Brain microvascular endothelial cell (primary cell): ENCODE measurements around the gene PCDHGB5.
A peak's percentile ranks its signal among the peaks of the same experiment; 100 is the strongest.
"Not testable (repeated sequence)": the region's sequence is repeated elsewhere in the genome, so short reads cannot be mapped to it uniquely, and the experiment has no call there.

Experiments
- DNase-seq: peaks from one replicate; pipeline ENCODE4 v3.0.0-alpha.2; 2020
- H3K27ac ChIP-seq: fragments of 250-450 bp; sonication (Bioruptor Pico); 2 replicates; pipeline ENCODE4 v1.5.1; 2020; ENCODE audit warnings: mild to moderate bottlenecking, moderate library complexity
- H3K27me3 ChIP-seq: fragments of 250-450 bp; sonication (Bioruptor Pico); replicated peaks from 2 replicates; pipeline ENCODE4 v1.5.1; 2020; ENCODE audit warnings: mild to moderate bottlenecking
- H3K36me3 ChIP-seq: fragments of 250-450 bp; sonication (Bioruptor Pico); replicated peaks from 2 replicates; pipeline ENCODE4 v1.5.1; 2020; ENCODE audit warnings: mild to moderate bottlenecking
- H3K4me3 ChIP-seq: 2 replicates; pipeline ENCODE4 v1.5.1; 2011; ENCODE audit warnings: low read depth, mild to moderate bottlenecking, control low read depth, low read length, moderate library complexity
- in situ Hi-C: cut with HindIII; loops from 2 replicates; pipeline ENCODE4 v1.10.0; 2017; ENCODE audit warnings: low sequenced_read_pairs, low pct_ligation_motif_present
- TF ChIP-seq, protein P1 (sequence below): IDR thresholded peaks from 2 replicates; pipeline ENCODE4 v1.5.1; 2011; ENCODE audit warnings: low read depth, mild to moderate bottlenecking, moderate library complexity, low read length, control low read depth, inconsistent platforms; ENCODE audit errors: missing control alignments

The PCDHGB5 gene

DNA sequence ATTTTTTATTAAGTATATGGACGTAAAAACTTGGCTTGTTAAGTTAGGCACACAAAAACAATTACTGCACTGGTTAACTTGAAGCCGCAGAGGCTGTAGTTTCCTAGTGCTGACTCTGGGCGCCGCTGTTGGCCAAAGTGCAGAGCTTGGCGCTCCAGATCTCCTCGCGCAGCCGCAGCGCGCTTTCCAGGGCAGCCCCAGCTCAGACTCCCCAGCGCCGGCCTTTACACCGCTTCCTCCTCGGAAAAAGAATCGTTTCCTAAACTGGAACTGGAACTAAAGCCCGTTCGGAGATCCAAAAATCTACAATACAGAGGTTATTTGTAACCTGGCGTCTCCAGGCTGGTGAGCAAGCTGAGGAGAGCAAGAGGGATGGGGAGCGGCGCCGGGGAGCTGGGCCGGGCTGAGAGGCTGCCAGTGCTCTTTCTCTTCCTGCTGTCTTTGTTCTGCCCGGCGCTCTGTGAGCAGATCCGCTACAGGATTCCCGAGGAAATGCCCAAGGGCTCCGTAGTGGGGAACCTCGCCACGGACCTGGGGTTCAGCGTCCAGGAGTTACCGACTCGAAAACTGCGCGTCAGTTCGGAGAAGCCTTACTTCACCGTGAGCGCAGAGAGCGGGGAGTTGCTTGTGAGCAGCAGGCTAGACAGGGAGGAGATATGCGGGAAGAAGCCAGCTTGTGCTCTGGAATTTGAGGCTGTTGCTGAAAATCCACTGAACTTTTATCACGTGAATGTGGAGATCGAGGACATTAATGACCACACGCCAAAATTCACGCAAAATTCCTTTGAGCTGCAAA is at the start of gene PCDHGB5:
TSS of gene PCDHGB5 (plus strand) at position 192 of the 796 bp plus-strand sequence. CDS start at position 373, 181 bp downstream.
- peak within 1 kb of the TSS; percentile 42 for H3K4me3 ChIP-seq
- H3K36me3 ChIP-seq, in situ Hi-C loops: not testable (repeated sequence)

DNA sequence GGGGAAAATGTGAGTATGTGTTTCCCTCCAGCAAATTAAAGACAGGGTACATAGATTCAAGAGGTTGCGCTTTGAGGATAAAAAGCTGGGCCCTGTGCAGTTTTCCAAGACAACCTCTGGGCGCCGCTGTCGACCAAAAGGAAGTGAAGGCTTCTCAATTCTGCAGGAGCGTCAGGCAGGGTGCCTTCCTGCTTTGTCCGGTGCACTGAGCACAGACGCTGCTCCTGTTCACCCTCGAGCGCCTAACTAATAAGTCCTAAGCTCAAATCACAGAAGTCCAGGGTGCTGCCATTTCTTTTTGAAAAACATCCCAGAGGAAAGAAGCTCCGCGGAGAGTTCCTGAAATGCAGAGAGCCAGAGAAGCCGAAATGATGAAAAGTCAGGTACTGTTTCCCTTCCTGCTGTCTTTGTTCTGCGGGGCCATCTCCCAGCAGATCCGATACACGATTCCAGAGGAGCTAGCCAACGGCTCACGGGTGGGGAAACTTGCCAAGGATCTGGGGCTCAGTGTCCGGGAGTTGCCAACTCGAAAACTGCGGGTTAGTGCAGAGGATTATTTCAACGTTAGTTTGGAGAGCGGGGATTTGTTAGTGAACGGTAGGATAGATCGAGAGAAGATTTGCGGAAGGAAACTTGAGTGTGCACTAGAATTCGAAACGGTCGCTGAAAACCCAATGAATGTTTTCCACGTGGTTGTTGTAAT is 47.7 kb upstream of the PCDHGB5 start, which contains the start of gene PCDHGB1:
TSS of gene PCDHGB1 (plus strand) at position 183 of the 703 bp plus-strand sequence. CDS start at position 345, 162 bp downstream.
- TF ChIP-seq, protein P1, sequence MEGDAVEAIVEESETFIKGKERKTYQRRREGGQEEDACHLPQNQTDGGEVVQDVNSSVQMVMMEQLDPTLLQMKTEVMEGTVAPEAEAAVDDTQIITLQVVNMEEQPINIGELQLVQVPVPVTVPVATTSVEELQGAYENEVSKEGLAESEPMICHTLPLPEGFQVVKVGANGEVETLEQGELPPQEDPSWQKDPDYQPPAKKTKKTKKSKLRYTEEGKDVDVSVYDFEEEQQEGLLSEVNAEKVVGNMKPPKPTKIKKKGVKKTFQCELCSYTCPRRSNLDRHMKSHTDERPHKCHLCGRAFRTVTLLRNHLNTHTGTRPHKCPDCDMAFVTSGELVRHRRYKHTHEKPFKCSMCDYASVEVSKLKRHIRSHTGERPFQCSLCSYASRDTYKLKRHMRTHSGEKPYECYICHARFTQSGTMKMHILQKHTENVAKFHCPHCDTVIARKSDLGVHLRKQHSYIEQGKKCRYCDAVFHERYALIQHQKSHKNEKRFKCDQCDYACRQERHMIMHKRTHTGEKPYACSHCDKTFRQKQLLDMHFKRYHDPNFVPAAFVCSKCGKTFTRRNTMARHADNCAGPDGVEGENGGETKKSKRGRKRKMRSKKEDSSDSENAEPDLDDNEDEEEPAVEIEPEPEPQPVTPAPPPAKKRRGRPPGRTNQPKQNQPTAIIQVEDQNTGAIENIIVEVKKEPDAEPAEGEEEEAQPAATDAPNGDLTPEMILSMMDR, result peak; percentile 63
- no peak within 1 kb of the TSS for H3K27ac ChIP-seq
- DNase-seq, result peak; percentile 9
- no peaks in the 10 kb centered on the region for H3K27me3 ChIP-seq
- H3K36me3 ChIP-seq, result no peaks in the 10 kb centered on the region
- H3K4me3 ChIP-seq, result peak within 1 kb of the TSS; percentile 17
- in situ Hi-C loops, result no loop called here

More for the DNA sequence above, at the start of gene PCDHGB5:
- TF ChIP-seq, protein P1, result peak; percentile 71
- not testable (repeated sequence) for H3K27me3 ChIP-seq, H3K27ac ChIP-seq
- DNase-seq, result peak; percentile 62

DNA sequence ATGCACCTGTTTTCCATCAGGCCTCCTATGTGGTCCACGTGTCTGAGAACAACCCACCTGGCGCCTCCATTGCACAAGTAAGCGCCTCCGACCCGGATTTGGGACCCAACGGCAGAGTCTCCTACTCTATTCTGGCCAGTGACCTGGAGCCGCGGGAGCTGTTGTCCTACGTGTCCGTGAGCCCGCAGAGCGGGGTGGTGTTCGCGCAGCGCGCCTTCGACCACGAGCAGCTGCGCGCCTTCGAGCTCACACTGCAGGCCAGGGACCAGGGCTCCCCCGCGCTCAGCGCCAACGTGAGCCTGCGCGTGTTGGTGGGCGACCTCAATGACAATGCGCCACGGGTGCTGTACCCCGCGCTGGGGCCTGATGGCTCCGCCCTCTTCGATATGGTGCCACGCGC is 46.2 kb upstream of the PCDHGB5 start:
- TF ChIP-seq, protein P1, result no peak
- Histone ChIP-seq H3K27me3 (no peaks in the 10 kb centered on the region), H3K36me3 (no peaks in the 10 kb centered on the region), H3K4me3 (no peak overlapping the region), H3K27ac (no peak overlapping the region)
- no peak for DNase-seq
- in situ Hi-C loops, result no loop called here

DNA sequence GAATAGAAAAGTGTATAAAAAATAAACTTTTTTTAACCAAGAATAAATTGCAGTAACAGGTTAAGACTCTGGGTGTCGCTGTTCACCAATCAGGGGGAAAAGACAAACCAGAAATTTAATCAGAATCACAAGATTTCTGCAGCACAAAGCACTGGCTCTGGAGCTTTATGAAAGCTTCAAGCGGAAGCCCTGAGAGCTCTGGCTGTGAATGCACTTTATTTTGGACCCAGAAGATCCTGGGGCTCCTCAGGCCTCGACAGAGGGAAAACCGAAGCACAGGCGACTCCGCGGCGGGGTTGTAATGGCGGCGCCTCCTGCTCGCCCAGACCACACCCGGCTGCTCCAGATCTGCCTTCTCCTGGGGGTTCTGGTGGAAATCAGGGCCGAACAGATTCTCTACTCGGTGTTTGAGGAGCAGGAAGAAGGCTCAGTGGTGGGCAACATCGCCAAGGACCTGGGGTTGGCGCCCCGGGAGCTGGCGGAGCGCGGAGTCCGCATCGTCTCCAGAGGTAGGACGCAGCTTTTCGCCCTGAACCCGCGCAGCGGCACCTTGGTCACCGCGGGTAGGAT is 42.8 kb upstream of the PCDHGB5 start, which contains the start of gene PCDHGA4:
TSS of gene PCDHGA4 (plus strand) at position 122 of the 570 bp plus-strand sequence. CDS start at position 209, 87 bp downstream.
- in situ Hi-C loops, result no loop called here
- Histone ChIP-seq H3K27me3 (no peaks in the 10 kb centered on the region), H3K27ac (no peak within 1 kb of the TSS), H3K36me3 (no peaks in the 10 kb centered on the region), H3K4me3 (peak within 1 kb of the TSS; percentile 31)
- no peak for DNase-seq
- TF ChIP-seq, protein P1, result peak; percentile 37

DNA sequence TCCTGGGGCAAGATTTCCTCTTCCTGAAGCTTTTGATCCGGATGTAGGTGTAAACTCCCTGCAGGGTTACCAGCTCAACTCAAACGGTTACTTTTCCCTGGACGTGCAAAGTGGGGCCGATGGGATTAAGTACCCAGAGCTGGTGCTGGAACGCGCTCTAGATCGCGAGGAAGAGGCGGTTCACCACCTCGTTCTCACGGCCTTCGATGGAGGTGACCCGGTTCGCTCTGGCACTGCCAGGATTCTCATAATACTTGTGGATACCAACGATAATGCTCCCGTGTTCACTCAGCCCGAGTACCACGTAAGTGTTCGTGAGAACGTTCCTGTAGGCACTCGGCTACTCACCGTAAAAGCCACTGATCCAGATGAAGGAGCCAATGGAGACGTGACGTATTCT is 42.1 kb upstream of the PCDHGB5 start:
- Histone ChIP-seq H3K27ac (no peak overlapping the region), H3K27me3 (no peaks in the 10 kb centered on the region), H3K4me3 (no peak overlapping the region), H3K36me3 (no peaks in the 10 kb centered on the region)
- TF ChIP-seq, protein P1, result no peak
- in situ Hi-C loops, result no loop called here
- no peak for DNase-seq
